SIG-M5 (cell line): Measurements from ENCODE around the gene PLA2G3.

Experiments used
- DNase-seq: peaks from one replicate; lab custom pipeline; 2025; lab: John Stamatoyannopoulos, UW

PLA2G3 gene

DNA sequence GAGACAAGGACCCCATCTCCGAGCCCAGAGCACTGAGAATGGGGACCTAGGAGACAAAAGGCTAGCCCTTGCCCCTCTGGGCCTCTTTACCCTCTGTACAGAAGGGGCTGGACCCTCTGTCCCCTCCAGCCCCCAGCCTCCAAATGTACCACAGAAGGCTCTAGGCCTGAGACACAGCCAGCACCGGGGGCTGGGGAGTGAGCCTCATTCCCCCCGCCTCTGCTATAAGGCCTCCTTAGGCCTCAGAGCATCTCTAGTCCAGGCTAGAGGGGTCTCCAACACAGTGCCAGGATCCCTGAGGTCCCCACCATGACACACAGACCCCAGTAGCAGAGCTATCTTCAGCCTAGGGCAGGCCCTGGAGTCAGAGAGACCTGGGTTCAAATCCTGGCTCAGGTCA, 54.4 kb downstream of the PLA2G3 start:
- DNase-seq, result no peak

GRCh38 chr22:31085493-31085824, 54.8 kb downstream of the PLA2G3 start:
- DNase-seq, result no peak

GRCh38 chr22:31084811-31085492, 55.4 kb downstream of the PLA2G3 start:
- DNase-seq, result no peak
